Cardiac fibroblast (primary cell): ENCODE measurements around the gene NINJ2.

Experiments
- DNase-seq, 2 donors: peaks; one replicate each; pipeline versions ENCODE4 v3.0.0 to v3.0.0-alpha.2; 2010; ENCODE audit warnings: low read depth in 2 of 2
- H3K4me3 ChIP-seq, 2 donors: replicated peaks in 1 of 2; 1 replicate in 1 of 2; 2 replicates in 1 of 2; pipeline ENCODE4 v1.5.1; 2011; ENCODE audit warnings: low read depth in 2 of 2, low read length in 2 of 2, mild to moderate bottlenecking in 2 of 2, moderate library complexity in 1 of 2
- CTCF ChIP-seq: IDR thresholded peaks from one replicate; pipeline ENCODE4 v1.5.1; 2011; ENCODE audit warnings: low read depth, mild to moderate bottlenecking, low read length, inconsistent platforms

The NINJ2 gene

GRCh38 chr12:550473-551260 is 112.6 kb downstream of the NINJ2 start:
- no peak overlapping the region for H3K4me3 ChIP-seq
- TF ChIP-seq CTCF, result no peak
- DNase-seq, result no peak

GRCh38 chr12:549476-550082 is 113.7 kb downstream of the NINJ2 start:
- H3K4me3 ChIP-seq, result no peak overlapping the region
- no peak for DNase-seq
- no peak for TF ChIP-seq CTCF

GRCh38 chr12:547883-548470 is 115.3 kb downstream of the NINJ2 start:
- TF ChIP-seq CTCF, result no peak
- no peak overlapping the region for H3K4me3 ChIP-seq
- DNase-seq, result no peak

- H3K4me3 ChIP-seq, result no peak overlapping the region
Measured at GRCh38 chr12:546920-547845, 116.1 kb downstream of the NINJ2 start.

GRCh38 chr12:546265-546919 is 116.9 kb downstream of the NINJ2 start:
- DNase-seq, result no peak
- TF ChIP-seq CTCF, result no peak

More at GRCh38 chr12:546920-547845, 116.1 kb downstream of the NINJ2 start:
- peak; percentile 56 to 59 for DNase-seq
- TF ChIP-seq CTCF, result peak; percentile 99

GRCh38 chr12:545835-546234 is 117.4 kb downstream of the NINJ2 start:
- no peak for DNase-seq
- H3K4me3 ChIP-seq, result no peak overlapping the region
- TF ChIP-seq CTCF, result no peak

More at GRCh38 chr12:546265-546919, 116.9 kb downstream of the NINJ2 start:
- no peak overlapping the region for H3K4me3 ChIP-seq
